GM23338 (cell line): ENCODE data around the gene PIGZ.

Experiments
- CREB1 ChIP-seq: fragments of 250-450 bp; sonication (Bioruptor Pico); IDR thresholded peaks from 2 replicates; pipeline ENCODE4 v1.5.0; 2020; ENCODE audit warnings: low read depth, mild to moderate bottlenecking, moderate library complexity
- ETS1 ChIP-seq: IDR thresholded peaks from 2 replicates; pipeline ENCODE4 v1.6.1; 2016; ENCODE audit warnings: antibody characterized with exemption
- EZH2 ChIP-seq: fragments of 200-600 bp; sonication (generic); IDR thresholded peaks from one replicate; pipeline ENCODE4 v1.8.0; 2017; ENCODE audit warnings: antibody characterized with exemption, mild to moderate bottlenecking, low read depth; ENCODE audit not compliant: unreplicated experiment
- EZH2phosphoT487 ChIP-seq: fragments of 200-600 bp; sonication (generic); IDR thresholded peaks from one replicate; pipeline ENCODE4 v1.8.1; 2018; ENCODE audit warnings: antibody characterized with exemption; ENCODE audit not compliant: unreplicated experiment
- JUNB ChIP-seq: IDR thresholded peaks from one replicate; pipeline ENCODE4 v1.6.1; 2016; ENCODE audit warnings: antibody characterized with exemption; ENCODE audit not compliant: unreplicated experiment
- NANOG ChIP-seq: IDR thresholded peaks from 2 replicates; pipeline ENCODE4 v1.6.1; 2016; ENCODE audit warnings: antibody characterized with exemption, borderline replicate concordance
- POLR2AphosphoS5 ChIP-seq: IDR thresholded peaks from 2 replicates; pipeline ENCODE4 v1.6.1; 2016; ENCODE audit warnings: antibody characterized with exemption, low read depth
- STAT1 ChIP-seq: IDR thresholded peaks from one replicate; pipeline ENCODE4 v1.6.1; 2016; ENCODE audit warnings: antibody characterized with exemption; ENCODE audit not compliant: unreplicated experiment
- ZNF114 ChIP-seq: fragments of 250-450 bp; sonication (Bioruptor Pico); IDR thresholded peaks from 2 replicates; pipeline ENCODE4 v1.5.0; 2020; ENCODE audit warnings: mild to moderate bottlenecking, moderate library complexity
- ZNF331 ChIP-seq: fragments of 250-450 bp; sonication (Bioruptor Pico); IDR thresholded peaks from 2 replicates; pipeline ENCODE4 v1.5.0; 2020; ENCODE audit warnings: low read depth, mild to moderate bottlenecking, moderate library complexity
- TF ChIP-seq, protein P1 (sequence below), 2 experiments: fragments of 200-600 bp in 1 of 2; sonication (generic) in 1 of 2; conservative IDR thresholded peaks; 2 replicates each; pipeline versions ENCODE4 v1.5.1 to v1.6.1; 2016 to 2017; ENCODE audit warnings: antibody characterized with exemption in 2 of 2, low read depth in 2 of 2, mild to moderate bottlenecking in 2 of 2, moderate library complexity in 1 of 2
- TF ChIP-seq, protein P2 (sequence below): IDR thresholded peaks from one replicate; pipeline ENCODE4 v1.6.1; 2018; ENCODE audit warnings: antibody characterized with exemption; ENCODE audit not compliant: unreplicated experiment
- TF ChIP-seq, protein P3 (sequence below): fragments of 250-450 bp; sonication (Bioruptor Pico); IDR thresholded peaks from 2 replicates; pipeline ENCODE4 v1.5.0; 2020; ENCODE audit warnings: mild to moderate bottlenecking, moderate library complexity

- TF ChIP-seq, protein P1, sequence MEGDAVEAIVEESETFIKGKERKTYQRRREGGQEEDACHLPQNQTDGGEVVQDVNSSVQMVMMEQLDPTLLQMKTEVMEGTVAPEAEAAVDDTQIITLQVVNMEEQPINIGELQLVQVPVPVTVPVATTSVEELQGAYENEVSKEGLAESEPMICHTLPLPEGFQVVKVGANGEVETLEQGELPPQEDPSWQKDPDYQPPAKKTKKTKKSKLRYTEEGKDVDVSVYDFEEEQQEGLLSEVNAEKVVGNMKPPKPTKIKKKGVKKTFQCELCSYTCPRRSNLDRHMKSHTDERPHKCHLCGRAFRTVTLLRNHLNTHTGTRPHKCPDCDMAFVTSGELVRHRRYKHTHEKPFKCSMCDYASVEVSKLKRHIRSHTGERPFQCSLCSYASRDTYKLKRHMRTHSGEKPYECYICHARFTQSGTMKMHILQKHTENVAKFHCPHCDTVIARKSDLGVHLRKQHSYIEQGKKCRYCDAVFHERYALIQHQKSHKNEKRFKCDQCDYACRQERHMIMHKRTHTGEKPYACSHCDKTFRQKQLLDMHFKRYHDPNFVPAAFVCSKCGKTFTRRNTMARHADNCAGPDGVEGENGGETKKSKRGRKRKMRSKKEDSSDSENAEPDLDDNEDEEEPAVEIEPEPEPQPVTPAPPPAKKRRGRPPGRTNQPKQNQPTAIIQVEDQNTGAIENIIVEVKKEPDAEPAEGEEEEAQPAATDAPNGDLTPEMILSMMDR (conservative IDR thresholded peaks at IDR 0.05; ENCODE audit: low read depth in 2 of 2): no peak
- TF ChIP-seq EZH2 (no peak), POLR2AphosphoS5 (no peak), EZH2phosphoT487 (no peak), ZNF114 (CRISPR knock-in tag) (no peak), CREB1 (CRISPR knock-in tag) (no peak), NANOG (no peak), JUNB (no peak), STAT1 (no peak), ETS1 (no peak), ZNF331 (CRISPR knock-in tag) (no peak)
- TF ChIP-seq, protein P2, sequence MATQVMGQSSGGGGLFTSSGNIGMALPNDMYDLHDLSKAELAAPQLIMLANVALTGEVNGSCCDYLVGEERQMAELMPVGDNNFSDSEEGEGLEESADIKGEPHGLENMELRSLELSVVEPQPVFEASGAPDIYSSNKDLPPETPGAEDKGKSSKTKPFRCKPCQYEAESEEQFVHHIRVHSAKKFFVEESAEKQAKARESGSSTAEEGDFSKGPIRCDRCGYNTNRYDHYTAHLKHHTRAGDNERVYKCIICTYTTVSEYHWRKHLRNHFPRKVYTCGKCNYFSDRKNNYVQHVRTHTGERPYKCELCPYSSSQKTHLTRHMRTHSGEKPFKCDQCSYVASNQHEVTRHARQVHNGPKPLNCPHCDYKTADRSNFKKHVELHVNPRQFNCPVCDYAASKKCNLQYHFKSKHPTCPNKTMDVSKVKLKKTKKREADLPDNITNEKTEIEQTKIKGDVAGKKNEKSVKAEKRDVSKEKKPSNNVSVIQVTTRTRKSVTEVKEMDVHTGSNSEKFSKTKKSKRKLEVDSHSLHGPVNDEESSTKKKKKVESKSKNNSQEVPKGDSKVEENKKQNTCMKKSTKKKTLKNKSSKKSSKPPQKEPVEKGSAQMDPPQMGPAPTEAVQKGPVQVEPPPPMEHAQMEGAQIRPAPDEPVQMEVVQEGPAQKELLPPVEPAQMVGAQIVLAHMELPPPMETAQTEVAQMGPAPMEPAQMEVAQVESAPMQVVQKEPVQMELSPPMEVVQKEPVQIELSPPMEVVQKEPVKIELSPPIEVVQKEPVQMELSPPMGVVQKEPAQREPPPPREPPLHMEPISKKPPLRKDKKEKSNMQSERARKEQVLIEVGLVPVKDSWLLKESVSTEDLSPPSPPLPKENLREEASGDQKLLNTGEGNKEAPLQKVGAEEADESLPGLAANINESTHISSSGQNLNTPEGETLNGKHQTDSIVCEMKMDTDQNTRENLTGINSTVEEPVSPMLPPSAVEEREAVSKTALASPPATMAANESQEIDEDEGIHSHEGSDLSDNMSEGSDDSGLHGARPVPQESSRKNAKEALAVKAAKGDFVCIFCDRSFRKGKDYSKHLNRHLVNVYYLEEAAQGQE: no peak
- TF ChIP-seq, protein P3, sequence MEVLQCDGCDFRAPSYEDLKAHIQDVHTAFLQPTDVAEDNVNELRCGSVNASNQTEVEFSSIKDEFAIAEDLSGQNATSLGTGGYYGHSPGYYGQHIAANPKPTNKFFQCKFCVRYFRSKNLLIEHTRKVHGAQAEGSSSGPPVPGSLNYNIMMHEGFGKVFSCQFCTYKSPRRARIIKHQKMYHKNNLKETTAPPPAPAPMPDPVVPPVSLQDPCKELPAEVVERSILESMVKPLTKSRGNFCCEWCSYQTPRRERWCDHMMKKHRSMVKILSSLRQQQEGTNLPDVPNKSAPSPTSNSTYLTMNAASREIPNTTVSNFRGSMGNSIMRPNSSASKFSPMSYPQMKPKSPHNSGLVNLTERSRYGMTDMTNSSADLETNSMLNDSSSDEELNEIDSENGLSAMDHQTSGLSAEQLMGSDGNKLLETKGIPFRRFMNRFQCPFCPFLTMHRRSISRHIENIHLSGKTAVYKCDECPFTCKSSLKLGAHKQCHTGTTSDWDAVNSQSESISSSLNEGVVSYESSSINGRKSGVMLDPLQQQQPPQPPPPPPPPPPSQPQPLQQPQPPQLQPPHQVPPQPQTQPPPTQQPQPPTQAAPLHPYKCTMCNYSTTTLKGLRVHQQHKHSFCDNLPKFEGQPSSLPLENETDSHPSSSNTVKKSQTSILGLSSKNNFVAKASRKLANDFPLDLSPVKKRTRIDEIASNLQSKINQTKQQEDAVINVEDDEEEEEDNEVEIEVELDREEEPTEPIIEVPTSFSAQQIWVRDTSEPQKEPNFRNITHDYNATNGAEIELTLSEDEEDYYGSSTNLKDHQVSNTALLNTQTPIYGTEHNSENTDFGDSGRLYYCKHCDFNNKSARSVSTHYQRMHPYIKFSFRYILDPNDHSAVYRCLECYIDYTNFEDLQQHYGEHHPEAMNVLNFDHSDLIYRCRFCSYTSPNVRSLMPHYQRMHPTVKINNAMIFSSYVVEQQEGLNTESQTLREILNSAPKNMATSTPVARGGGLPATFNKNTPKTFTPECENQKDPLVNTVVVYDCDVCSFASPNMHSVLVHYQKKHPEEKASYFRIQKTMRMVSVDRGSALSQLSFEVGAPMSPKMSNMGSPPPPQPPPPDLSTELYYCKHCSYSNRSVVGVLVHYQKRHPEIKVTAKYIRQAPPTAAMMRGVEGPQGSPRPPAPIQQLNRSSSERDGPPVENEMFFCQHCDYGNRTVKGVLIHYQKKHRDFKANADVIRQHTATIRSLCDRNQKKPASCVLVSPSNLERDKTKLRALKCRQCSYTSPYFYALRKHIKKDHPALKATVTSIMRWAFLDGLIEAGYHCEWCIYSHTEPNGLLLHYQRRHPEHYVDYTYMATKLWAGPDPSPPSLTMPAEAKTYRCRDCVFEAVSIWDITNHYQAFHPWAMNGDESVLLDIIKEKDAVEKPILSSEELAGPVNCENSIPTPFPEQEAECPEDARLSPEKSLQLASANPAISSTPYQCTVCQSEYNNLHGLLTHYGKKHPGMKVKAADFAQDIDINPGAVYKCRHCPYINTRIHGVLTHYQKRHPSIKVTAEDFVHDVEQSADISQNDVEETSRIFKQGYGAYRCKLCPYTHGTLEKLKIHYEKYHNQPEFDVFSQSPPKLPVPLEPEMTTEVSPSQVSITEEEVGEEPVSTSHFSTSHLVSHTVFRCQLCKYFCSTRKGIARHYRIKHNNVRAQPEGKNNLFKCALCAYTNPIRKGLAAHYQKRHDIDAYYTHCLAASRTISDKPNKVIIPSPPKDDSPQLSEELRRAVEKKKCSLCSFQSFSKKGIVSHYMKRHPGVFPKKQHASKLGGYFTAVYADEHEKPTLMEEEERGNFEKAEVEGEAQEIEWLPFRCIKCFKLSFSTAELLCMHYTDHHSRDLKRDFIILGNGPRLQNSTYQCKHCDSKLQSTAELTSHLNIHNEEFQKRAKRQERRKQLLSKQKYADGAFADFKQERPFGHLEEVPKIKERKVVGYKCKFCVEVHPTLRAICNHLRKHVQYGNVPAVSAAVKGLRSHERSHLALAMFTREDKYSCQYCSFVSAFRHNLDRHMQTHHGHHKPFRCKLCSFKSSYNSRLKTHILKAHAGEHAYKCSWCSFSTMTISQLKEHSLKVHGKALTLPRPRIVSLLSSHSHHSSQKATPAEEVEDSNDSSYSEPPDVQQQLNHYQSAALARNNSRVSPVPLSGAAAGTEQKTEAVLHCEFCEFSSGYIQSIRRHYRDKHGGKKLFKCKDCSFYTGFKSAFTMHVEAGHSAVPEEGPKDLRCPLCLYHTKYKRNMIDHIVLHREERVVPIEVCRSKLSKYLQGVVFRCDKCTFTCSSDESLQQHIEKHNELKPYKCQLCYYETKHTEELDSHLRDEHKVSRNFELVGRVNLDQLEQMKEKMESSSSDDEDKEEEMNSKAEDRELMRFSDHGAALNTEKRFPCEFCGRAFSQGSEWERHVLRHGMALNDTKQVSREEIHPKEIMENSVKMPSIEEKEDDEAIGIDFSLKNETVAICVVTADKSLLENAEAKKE (CRISPR knock-in tag): no peak
These were observed 66.3 kb downstream of the PIGZ start for GRCh38 chr3:196902296-196902695.
